Suprapubic skin (tissue), 4 donors: ENCODE data around the gene HOXA4. TPM values are rescaled to one million over a fixed set of nuclear protein-coding genes. Genes with fewer than 3 reads are reported as not detected.

Experiments
- DNase-seq, 2 donors: peaks; one replicate each; pipeline ENCODE4 v3.0.0-alpha.2; 2019; ENCODE audit warnings: low spot score in 2 of 2
- H3K27ac ChIP-seq: fragments of 200-600 bp; sonication (generic); one replicate; pipeline ENCODE4 v1.5.1; 2019
- H3K27me3 ChIP-seq: fragments of 200-600 bp; sonication (generic); one replicate; pipeline ENCODE4 v1.5.1; 2019
- H3K36me3 ChIP-seq: fragments of 200-600 bp; sonication (generic); one replicate; pipeline ENCODE4 v1.5.1; 2019
- H3K4me1 ChIP-seq: fragments of 200-600 bp; sonication (generic); one replicate; pipeline ENCODE4 v1.5.1; 2019
- H3K4me3 ChIP-seq: fragments of 200-600 bp; sonication (generic); one replicate; pipeline ENCODE4 v1.5.1; 2019; ENCODE audit warnings: mild to moderate bottlenecking
- H3K9me3 ChIP-seq: fragments of 200-600 bp; sonication (generic); one replicate; pipeline ENCODE4 v1.5.1; 2019
- EP300 ChIP-seq: sonication (generic); formaldehyde crosslinking; IDR thresholded peaks from one replicate; pipeline ENCODE4 v1.6.1; 2017; ENCODE audit warnings: antibody characterized with exemption
- POLR2A ChIP-seq, 2 donors: fragments of 450-650 bp; IDR thresholded peaks; one replicate each; pipeline ENCODE4 v1.6.1; 2017; ENCODE audit warnings: antibody characterized with exemption in 2 of 2, mild to moderate bottlenecking in 2 of 2, moderate library complexity in 2 of 2
- POLR2AphosphoS5 ChIP-seq, 3 donors: sonication (generic); formaldehyde crosslinking; IDR thresholded peaks; one replicate each; pipeline ENCODE4 v1.6.1; 2017; ENCODE audit warnings: antibody characterized with exemption in 3 of 3
- WGBS: methylation state at CpG from one replicate; pipeline ENCODE4 v1.1.5; 2018; 5-methylcytosine and 5-hydroxymethylcytosine counted together
- total RNA-seq, 4 donors: library from RNA; depleted of rRNA; stranded (reverse); fragments of >200 nt; gene quantifications; one replicate each; pipeline ENCODE4 v1.1.0, GENCODE V29; 2016
- TF ChIP-seq, protein P1 (sequence below), 2 donors: fragments of 200-600 bp in 1 of 2; fragments of 450-650 bp in 1 of 2; sonication (generic) in 1 of 2; IDR thresholded peaks; one replicate each; pipeline ENCODE4 v1.5.1; 2016 to 2019; ENCODE audit warnings: antibody characterized with exemption in 2 of 2, mild to moderate bottlenecking in 1 of 2, moderate library complexity in 1 of 2

The HOXA4 gene
- total RNA-seq, 4 donors from 2014 or later, result 1.8 to 4.7 (median 2.5) TPM

DNA sequence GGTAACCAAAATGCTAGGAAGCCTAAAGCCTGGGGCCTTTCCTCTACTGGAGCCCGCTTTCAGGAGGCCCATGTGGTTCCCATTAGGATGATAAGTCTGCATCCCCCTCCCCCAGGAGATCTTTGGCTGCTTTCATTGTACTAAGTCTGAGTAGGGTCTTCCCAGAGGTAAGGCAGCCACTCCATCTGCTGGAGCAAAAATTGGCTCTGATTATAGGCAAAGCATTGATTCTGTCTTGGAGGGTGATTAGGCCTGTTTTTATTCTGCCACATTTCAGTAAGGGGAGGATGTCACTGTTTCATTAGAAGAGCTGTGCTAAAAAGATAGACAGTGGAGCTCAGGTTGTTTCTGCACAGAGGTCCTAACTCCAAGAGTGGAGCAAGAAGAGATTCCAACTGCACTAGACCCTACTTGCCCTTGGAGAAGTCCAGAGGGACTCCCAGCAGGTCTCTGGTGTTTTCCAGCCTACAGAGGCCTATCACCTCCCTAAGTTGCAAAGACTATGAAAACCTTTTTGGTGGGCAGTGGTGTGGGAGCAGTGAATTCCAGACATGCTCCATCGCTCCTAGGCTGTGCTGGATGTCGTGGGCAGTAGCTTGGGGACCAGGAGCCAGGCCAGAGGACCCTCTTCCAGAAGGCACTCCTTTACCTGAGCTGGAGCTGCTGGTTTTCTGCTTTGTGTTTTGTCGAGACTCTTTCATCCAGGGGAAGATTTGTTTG is 20.9 kb downstream of the HOXA4 start:
- peak overlapping the region; percentile 32 for H3K4me3 ChIP-seq
- no peaks in the 10 kb centered on the region for H3K27me3 ChIP-seq
- H3K27ac ChIP-seq, result peak overlapping the region; percentile 73
- WGBS, result 96% methylated on average over 4 of the region's 4 CpGs
- H3K36me3 ChIP-seq, result peaks cover 12% of the 10 kb centered on the region
- H3K4me1 ChIP-seq, result peaks cover 38% of the 10 kb centered on the region
- no peaks in the 10 kb centered on the region for H3K9me3 ChIP-seq
- DNase-seq, result no peak
- TF ChIP-seq EP300, result no peak
- TF ChIP-seq POLR2A (IDR thresholded peaks at IDR 0.05), result no peak
- no peak for TF ChIP-seq POLR2AphosphoS5 (IDR thresholded peaks at IDR 0.05)
- TF ChIP-seq, protein P1, sequence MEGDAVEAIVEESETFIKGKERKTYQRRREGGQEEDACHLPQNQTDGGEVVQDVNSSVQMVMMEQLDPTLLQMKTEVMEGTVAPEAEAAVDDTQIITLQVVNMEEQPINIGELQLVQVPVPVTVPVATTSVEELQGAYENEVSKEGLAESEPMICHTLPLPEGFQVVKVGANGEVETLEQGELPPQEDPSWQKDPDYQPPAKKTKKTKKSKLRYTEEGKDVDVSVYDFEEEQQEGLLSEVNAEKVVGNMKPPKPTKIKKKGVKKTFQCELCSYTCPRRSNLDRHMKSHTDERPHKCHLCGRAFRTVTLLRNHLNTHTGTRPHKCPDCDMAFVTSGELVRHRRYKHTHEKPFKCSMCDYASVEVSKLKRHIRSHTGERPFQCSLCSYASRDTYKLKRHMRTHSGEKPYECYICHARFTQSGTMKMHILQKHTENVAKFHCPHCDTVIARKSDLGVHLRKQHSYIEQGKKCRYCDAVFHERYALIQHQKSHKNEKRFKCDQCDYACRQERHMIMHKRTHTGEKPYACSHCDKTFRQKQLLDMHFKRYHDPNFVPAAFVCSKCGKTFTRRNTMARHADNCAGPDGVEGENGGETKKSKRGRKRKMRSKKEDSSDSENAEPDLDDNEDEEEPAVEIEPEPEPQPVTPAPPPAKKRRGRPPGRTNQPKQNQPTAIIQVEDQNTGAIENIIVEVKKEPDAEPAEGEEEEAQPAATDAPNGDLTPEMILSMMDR (IDR thresholded peaks at IDR 0.05), result no peak

DNA sequence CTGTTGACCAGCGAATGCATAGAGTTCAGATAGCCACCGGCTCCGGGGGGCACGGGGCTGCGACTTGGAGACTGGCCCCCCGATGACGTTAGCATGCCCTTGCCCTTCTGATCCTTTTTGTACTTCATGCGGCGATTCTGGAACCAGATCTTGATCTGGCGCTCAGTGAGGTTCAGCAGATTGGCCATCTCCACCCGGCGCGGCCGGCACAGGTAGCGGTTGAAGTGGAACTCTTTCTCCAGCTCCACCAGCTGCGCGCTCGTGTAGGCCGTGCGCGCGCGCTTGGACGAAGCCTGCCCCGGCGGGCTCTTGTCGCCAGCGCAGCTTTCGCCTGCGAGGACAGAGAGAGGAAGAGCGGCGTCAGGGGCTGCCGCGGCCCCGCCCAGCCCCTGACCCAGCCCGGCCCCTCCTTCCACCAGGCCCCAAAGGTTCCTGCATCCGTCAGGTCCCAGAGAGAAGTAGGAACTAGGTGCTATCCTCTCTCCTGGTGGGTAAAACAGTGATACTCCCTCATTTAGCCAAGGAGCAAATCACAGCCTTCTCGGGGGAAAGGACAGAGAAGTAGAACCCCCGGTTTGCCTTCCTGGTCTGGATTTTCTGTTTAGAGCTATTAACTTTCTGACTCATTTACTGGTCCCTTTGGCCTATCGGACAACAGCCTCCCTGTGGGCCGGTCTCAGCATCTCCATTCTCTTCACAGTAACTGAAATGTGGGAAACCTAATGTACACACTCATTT is 22.0 kb downstream of the HOXA4 start:
- H3K4me1 ChIP-seq, result peaks cover 31% of the 10 kb centered on the region
- peak in 1 of 2 donors; percentile 58 for DNase-seq
- WGBS, result 78% methylated on average over 41 of the region's 41 CpGs
- H3K27ac ChIP-seq, result peak overlapping the region; percentile 60
- H3K9me3 ChIP-seq, result no peaks in the 10 kb centered on the region
- H3K36me3 ChIP-seq, result peaks cover 12% of the 10 kb centered on the region
- peak overlapping the region; percentile 23 for H3K4me3 ChIP-seq
- no peak for TF ChIP-seq EP300
- TF ChIP-seq POLR2AphosphoS5 (IDR thresholded peaks at IDR 0.05), result no peak
- no peak for TF ChIP-seq POLR2A (IDR thresholded peaks at IDR 0.05)
- TF ChIP-seq, protein P1 (IDR thresholded peaks at IDR 0.05), result no peak
- no peaks in the 10 kb centered on the region for H3K27me3 ChIP-seq

DNA sequence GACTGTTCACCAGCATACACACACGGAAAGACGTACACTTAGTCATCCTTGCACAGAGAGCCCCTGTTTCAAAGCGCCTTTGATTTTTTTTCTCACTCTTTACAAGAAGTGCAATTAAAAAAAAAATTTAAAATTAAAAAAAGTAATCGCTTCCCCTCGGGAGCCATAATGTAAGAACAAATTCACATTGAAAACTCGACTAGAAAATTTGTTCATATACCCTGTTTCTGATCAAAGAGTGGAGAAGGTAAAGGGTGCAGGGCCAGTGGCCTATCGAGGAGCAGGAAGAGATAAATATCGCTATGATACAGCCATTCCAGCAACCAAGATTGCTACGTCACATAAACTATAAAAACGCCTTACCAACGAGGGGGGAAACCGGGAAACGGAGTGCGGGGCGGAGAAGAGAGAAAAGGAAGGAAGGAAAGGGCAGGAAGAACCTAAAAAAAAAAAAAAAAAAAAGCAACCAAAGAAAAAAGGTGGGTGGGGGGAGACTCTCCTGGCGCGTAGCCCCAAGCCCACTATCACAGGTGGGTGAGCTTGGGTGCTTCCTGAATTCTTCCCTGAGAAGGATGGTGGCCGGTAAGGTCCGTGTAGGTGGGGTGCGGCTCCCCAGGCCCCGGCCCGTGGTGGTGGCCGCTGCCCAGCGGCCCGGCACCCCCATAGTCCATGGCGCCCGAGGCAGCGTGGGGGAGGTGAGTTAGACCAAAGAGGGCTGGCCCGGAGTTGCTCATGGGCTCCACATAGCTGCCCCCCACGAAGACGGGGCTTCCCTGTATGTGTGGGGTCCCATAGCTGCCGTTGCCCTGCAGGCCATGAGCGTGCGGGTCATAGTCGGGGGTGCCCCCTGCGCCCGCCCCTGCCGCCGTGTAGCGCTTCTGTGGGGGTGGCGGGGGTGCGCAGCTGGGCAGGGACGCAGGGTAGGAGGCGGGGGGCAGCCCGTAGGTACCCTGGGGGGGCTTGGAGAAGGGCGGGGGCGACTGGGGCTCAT is 22.9 kb downstream of the HOXA4 start:
- peak overlapping the region; percentile 60 for H3K27ac ChIP-seq
- 82% methylated on average over 29 of the region's 47 CpGs for WGBS

DNA sequence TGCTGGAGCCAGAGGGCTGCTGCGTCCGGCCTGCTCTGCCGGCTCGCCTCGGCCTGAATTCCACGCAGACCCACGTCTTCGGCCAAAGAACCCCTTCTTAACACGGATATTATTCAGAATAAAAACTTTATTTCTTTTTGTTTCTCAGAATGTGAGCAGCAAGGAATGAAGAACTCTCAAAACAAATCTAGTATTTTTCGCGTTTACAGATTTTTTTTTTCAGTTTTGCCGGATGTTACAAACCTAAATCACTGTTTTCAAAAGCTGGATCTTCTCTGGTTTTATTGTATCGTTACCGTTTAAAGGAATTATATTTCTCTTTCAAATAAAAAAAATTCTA is 23.7 kb downstream of the HOXA4 start:
- H3K36me3 ChIP-seq, result peaks cover 12% of the 10 kb centered on the region
- H3K27ac ChIP-seq, result no peak overlapping the region
- no peak for TF ChIP-seq POLR2A (IDR thresholded peaks at IDR 0.05)
- no peak for TF ChIP-seq EP300
- TF ChIP-seq POLR2AphosphoS5 (IDR thresholded peaks at IDR 0.05), result no peak
- TF ChIP-seq, protein P1 (IDR thresholded peaks at IDR 0.05), result no peak
- DNase-seq, result no peak
- peak overlapping the region; percentile 37 for H3K4me3 ChIP-seq
- 85% methylated on average over 14 of the region's 14 CpGs for WGBS
- H3K27me3 ChIP-seq, result no peaks in the 10 kb centered on the region
- peaks cover 34% of the 10 kb centered on the region for H3K4me1 ChIP-seq
- no peaks in the 10 kb centered on the region for H3K9me3 ChIP-seq

More for the DNA sequence above, 22.9 kb downstream of the HOXA4 start:
- H3K36me3 ChIP-seq, result peaks cover 12% of the 10 kb centered on the region
- H3K4me3 ChIP-seq, result peak overlapping the region; percentile 23
- H3K27me3 ChIP-seq, result no peaks in the 10 kb centered on the region
- TF ChIP-seq POLR2A (IDR thresholded peaks at IDR 0.05) (no peak), POLR2AphosphoS5 (IDR thresholded peaks at IDR 0.05) (no peak), EP300 (no peak)
- TF ChIP-seq, protein P1 (IDR thresholded peaks at IDR 0.05), result no peak
- DNase-seq, result peak in 1 of 2 donors; percentile 64
- H3K4me1 ChIP-seq, result peaks cover 31% of the 10 kb centered on the region
- no peaks in the 10 kb centered on the region for H3K9me3 ChIP-seq
